Dendritic cell treated with granulocyte-macrophage colony-stimulating factor and Interleukin-4, amounts not matched to agents 40 ng/mL and 50 ng/mL, for 4 days (primary cell): Measurements from ENCODE around the gene ARHGAP32.

Source experiments
- H3K27ac Mint-ChIP-seq: one replicate; pipeline ENCODE4 v1.8.0; 2022; ENCODE audit warnings: mild to moderate bottlenecking, mixed read lengths
- H3K27me3 Mint-ChIP-seq: one replicate; pipeline ENCODE4 v1.8.0; 2022; ENCODE audit warnings: mild to moderate bottlenecking, mixed read lengths
- H3K36me3 Mint-ChIP-seq: one replicate; pipeline ENCODE4 v1.8.0; 2022; ENCODE audit warnings: low read depth, mixed read lengths
- H3K4me1 Mint-ChIP-seq: one replicate; pipeline ENCODE4 v1.8.0; 2022; ENCODE audit warnings: low read depth, mixed read lengths
- H3K4me3 Mint-ChIP-seq: one replicate; pipeline ENCODE4 v1.8.0; 2022; ENCODE audit warnings: mild to moderate bottlenecking, moderate library complexity, mixed read lengths
- H3K9me3 Mint-ChIP-seq: one replicate; pipeline ENCODE4 v1.8.0; 2022; ENCODE audit warnings: mixed read lengths
- intact Hi-C: fragments of 100-400 bp; cut with micrococcal nuclease; formaldehyde crosslinking; loops from one replicate; pipeline ENCODE4 v1.15.0; 2022

The ARHGAP32 gene

DNA sequence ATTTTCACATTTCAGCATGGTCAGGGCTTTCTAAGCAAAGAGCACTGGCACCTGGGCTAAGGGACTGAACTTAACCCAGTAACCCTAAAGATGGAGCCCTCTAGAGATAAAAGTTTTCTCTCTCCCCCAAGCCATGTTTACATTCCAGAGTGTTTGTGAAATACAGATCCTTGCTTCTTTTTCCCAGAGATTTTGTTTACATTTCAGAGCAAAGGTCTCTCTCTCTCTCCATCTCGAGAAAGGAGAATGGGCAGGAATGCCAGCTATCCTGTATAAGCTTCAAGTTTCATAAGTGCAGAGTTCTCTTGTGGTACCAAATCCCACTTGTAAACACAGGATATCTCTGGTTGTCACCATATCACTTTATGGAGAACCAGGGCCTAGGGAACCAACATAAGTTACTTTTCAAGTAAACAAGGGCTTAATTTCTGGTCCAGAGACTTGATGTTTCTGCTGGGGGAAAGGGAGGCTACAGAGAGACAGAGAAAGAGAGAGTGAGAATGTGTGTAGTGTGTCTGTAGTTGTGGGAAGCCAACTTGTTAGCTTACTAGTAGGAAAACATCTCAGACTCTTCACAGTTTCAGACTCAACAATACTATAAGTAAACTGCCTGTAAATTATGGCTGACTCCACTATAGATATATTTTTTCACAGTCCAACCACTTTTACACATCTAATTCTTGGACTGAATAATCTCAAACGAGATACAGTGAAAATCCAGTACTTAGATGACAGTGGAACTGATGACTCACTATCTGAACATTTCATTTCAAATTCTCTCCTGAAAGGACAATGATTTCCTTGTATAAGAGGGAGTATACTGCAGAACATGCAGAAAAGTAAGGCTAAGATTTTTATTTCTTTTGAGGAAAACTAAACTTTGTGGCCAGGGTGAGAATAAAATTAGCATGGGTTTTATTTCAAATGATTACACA is 76.2 kb downstream of the ARHGAP32 start:
- Mint-ChIP-seq H3K4me3 (no peak overlapping the region), H3K36me3 (peaks cover 7% of the 10 kb centered on the region), H3K27me3 (no peaks in the 10 kb centered on the region), H3K4me1 (no peaks in the 10 kb centered on the region), H3K9me3 (no peaks in the 10 kb centered on the region), H3K27ac (no peak overlapping the region)
- intact Hi-C loops: no loop called here

DNA sequence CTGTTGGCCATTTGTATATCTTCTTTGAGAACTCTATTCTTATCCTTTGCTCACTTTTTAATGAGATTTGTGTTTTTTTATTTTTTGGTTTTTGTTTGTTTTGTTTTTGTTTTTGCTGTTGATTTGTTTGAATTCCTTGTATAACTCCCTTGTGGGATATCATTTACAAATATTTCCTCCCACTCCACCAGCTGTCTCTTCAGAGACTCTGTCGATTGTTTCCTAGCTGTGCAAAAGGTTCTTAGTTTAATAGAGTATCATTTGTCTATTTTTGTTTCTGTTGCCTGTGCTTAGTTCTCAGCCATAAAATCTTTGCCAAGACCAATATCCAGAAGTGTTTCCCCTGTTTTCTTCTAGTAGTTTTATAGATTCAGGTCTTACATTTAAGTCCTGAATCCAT is 82.4 kb downstream of the ARHGAP32 start:
- no peaks in the 10 kb centered on the region for H3K4me1 Mint-ChIP-seq
- no peak overlapping the region for H3K4me3 Mint-ChIP-seq
- H3K27me3 Mint-ChIP-seq: no peaks in the 10 kb centered on the region
- no peak overlapping the region for H3K27ac Mint-ChIP-seq
- no peaks in the 10 kb centered on the region for H3K36me3 Mint-ChIP-seq
- intact Hi-C loops: no loop called here
- peaks cover 26% of the 10 kb centered on the region for H3K9me3 Mint-ChIP-seq

DNA sequence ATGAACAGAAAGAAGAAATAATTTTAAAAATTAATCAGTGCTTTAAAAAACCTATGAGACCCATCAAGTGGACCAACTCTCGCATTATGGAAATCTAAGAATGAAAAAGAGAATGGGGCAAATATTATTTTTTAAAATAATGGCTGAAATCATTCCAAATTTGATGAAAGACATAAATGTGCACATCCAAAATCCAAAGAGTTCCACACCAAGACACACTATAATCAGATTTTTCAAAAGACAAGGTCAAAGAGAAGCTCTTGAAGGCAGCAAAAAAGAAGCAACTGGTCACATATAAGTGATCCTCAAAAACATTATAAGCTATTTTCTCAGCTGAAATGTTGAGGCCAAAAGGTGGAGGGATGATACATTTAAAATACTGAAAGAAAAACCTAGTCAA is 85.3 kb downstream of the ARHGAP32 start:
- intact Hi-C loops: no loop called here
- H3K9me3 Mint-ChIP-seq: peaks cover 41% of the 10 kb centered on the region
- no peak overlapping the region for H3K27ac Mint-ChIP-seq
- no peak overlapping the region for H3K4me3 Mint-ChIP-seq
- H3K36me3 Mint-ChIP-seq: no peaks in the 10 kb centered on the region
- H3K27me3 Mint-ChIP-seq: no peaks in the 10 kb centered on the region
- no peaks in the 10 kb centered on the region for H3K4me1 Mint-ChIP-seq

DNA sequence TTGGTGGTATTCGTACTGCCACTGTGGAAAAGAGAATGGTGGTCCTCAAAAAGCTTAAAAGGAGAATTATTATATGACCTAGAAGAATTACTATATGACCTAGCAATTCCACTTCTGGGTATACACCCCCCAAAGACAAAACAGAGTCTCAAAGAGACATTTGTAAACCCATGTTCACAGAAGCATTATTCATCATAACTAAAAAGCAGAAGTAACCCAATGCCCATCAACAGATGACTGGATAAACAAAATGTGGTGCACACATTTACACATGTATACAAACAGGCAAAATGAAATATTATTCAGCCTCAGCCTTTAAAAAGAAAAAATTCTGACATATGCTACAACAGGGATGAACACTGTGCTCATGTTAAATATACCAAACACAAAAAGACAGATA is 89.4 kb downstream of the ARHGAP32 start:
- Mint-ChIP-seq H3K27me3 (no peaks in the 10 kb centered on the region), H3K27ac (no peak overlapping the region), H3K9me3 (peaks cover 65% of the 10 kb centered on the region), H3K4me3 (no peak overlapping the region), H3K4me1 (no peaks in the 10 kb centered on the region), H3K36me3 (no peaks in the 10 kb centered on the region)
- intact Hi-C loops: no loop called here

DNA sequence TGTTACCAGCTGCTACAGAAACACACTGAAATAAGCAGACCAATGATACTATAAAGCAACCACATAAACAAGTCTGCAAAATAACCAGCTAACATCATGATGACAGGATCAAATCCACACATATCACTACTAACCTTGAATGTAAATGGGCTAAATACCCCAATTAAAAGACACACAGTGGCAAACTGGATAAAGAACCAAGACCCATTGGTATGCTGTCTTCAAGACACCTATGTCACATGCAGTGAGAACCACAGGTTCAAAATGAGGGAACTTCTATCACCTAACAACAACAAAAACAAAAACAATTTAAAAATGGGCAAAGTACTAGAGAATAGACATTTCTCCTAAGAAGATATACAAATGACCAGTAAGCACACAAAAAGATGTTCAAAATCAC is 89.9 kb downstream of the ARHGAP32 start:
- Mint-ChIP-seq H3K27me3 (no peaks in the 10 kb centered on the region), H3K4me1 (no peaks in the 10 kb centered on the region), H3K27ac (no peak overlapping the region), H3K36me3 (no peaks in the 10 kb centered on the region), H3K4me3 (no peak overlapping the region), H3K9me3 (peaks cover 70% of the 10 kb centered on the region)
- intact Hi-C loops: no loop called here

DNA sequence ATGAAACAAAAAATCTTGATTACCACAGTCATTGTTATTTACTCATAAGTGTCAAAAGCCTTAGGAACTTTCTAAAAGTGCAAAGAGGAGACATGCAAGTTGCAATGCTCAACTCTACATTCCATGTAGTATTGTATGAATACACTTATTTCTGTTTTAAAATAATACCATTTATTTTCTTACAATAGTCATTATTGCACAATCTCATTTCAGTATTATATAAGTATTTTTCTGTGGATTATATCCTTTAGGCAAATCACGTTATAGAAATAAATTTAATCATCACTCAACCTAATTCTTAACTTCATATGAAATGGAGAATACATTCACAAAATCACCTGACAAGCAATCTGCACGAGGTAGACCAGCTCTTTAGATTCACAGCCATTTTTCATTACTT is 98.8 kb downstream of the ARHGAP32 start:
- Mint-ChIP-seq H3K27me3 (no peaks in the 10 kb centered on the region), H3K9me3 (peaks cover 18% of the 10 kb centered on the region), H3K4me3 (no peak overlapping the region), H3K4me1 (no peaks in the 10 kb centered on the region), H3K27ac (no peak overlapping the region), H3K36me3 (no peaks in the 10 kb centered on the region)
- intact Hi-C loops: no loop called here

DNA sequence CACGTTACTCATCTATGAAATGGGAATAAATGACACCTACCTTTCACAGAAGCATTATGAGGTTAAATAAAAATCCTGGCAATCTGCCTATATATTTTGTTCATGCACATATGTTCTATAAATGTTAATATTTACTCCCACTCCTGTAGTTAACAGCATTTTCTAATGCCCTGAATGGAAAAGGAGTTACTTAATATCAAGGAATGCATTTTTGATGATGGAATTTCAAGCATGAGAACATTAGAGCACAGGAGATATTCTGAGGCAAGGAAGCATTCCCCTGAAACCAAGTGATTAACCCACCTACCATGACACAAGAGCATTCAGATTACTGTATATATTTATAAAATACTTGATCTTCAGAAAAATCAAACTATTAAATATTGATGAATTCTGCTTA is 102.1 kb downstream of the ARHGAP32 start:
- Mint-ChIP-seq H3K36me3 (no peaks in the 10 kb centered on the region), H3K4me1 (no peaks in the 10 kb centered on the region), H3K4me3 (no peak overlapping the region), H3K9me3 (peaks cover 9% of the 10 kb centered on the region), H3K27ac (no peak overlapping the region), H3K27me3 (no peaks in the 10 kb centered on the region)
- intact Hi-C loops: no loop called here

DNA sequence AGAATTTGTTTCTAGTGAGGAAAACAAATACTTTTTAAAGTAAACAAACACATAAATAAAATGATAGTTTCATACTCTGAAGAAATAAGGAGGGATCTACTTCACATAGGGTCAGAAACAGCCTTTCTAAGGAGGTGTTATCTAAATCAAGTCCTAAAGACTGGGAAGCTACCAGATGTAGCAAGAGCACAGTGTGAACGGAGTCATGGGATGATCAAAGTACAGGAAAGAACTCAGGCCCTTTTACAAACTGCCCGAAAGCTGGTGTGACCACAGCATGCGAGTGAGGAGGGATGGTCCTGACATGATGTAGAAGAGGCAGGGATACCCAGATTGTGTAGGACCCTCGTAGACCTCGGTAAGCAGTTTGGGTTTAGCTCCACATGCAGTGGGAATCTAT is 102.8 kb downstream of the ARHGAP32 start:
- peaks cover 3% of the 10 kb centered on the region for H3K36me3 Mint-ChIP-seq
- no peaks in the 10 kb centered on the region for H3K4me1 Mint-ChIP-seq
- H3K27ac Mint-ChIP-seq: no peak overlapping the region
- no peaks in the 10 kb centered on the region for H3K27me3 Mint-ChIP-seq
- H3K4me3 Mint-ChIP-seq: no peak overlapping the region
- peaks cover 14% of the 10 kb centered on the region for H3K9me3 Mint-ChIP-seq
- intact Hi-C loops: no loop called here

DNA sequence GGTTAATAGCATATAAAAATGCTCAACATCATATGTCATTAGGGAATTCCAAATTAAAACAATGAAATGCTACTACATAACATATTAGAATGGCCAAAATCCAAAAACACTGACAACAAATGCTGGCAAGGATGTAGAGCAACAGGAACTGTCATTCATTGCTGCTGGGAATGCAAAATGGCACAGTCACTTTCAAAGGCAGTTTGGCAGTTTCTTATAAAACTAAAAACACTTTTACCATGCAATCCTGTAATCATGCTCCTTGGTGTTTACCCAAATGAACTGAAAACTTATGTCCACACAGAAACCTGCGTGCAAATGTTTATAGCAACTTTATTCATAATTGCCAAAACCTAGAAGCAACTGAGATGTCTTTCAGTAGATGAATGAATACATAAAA is 105.1 kb downstream of the ARHGAP32 start:
- Mint-ChIP-seq H3K9me3 (peaks cover 37% of the 10 kb centered on the region), H3K36me3 (peaks cover 21% of the 10 kb centered on the region), H3K4me1 (no peaks in the 10 kb centered on the region), H3K27ac (no peak overlapping the region), H3K27me3 (no peaks in the 10 kb centered on the region), H3K4me3 (no peak overlapping the region)
- intact Hi-C loops: no loop called here

DNA sequence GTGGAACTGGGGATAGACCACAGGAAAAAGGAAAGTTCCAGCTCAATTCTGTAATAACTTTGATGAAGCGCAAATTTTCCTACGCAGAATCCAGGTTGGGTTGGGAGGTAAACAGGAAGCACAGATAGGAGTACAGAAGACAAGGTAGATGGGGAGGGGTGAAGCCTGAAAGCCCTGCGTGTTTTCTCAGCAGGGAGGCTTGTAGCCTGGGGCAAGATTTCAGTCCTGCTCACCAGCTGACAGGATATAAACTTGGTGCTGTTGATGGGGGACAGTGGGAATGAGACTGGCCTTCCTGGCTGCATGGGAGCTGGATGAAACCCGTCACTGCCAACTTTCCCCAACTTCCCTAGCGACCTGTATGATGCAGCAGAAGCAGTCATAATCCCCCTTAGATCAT is 114.9 kb downstream of the ARHGAP32 start:
- H3K36me3 Mint-ChIP-seq: no peaks in the 10 kb centered on the region
- intact Hi-C loops: no loop called here
- H3K4me3 Mint-ChIP-seq: no peak overlapping the region
- H3K27me3 Mint-ChIP-seq: no peaks in the 10 kb centered on the region
- no peak overlapping the region for H3K27ac Mint-ChIP-seq
- H3K4me1 Mint-ChIP-seq: no peaks in the 10 kb centered on the region
- H3K9me3 Mint-ChIP-seq: peaks cover 55% of the 10 kb centered on the region

DNA sequence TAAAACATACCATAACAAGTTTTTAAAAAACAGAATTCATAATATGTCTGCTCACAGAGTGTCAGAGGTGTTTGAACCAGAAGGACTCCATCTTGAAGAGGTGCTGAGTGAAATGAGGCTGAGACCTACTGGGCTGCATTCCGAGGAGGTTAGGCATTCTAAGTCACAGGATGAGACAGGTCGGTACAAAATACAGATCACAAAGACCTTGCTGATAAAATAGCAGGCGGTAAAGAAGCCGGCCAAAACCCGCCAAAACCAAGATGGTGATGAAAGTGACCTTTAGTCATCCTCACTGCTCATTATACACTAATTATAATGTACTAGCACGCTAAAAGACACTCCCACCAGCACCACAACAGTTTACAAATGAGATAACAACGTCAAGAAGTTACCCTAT is 116.4 kb downstream of the ARHGAP32 start:
- no peaks in the 10 kb centered on the region for H3K36me3 Mint-ChIP-seq
- H3K27me3 Mint-ChIP-seq: no peaks in the 10 kb centered on the region
- peaks cover 40% of the 10 kb centered on the region for H3K9me3 Mint-ChIP-seq
- intact Hi-C loops: no loop called here
- no peaks in the 10 kb centered on the region for H3K4me1 Mint-ChIP-seq
- no peak overlapping the region for H3K27ac Mint-ChIP-seq
- no peak overlapping the region for H3K4me3 Mint-ChIP-seq

DNA sequence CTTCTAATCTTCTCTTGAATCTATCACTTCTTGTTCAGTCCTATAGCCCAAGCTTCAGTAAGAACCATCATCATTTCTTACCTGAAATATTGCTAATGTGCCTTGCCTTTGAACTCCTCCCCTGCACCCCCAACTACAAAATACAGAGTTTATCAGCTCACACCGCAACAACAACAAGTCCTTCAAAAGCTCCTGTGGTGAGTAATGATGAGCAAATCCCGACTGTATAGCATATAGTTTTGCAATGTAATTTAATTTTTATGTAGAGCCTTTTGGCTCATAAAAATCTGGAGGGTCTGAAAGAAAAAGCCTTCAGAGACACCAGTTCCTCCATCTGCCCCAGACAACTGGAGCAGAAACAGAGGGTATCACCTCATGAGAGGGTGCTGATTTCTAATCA is 124.7 kb downstream of the ARHGAP32 start:
- H3K4me3 Mint-ChIP-seq: no peak overlapping the region
- no peaks in the 10 kb centered on the region for H3K4me1 Mint-ChIP-seq
- H3K27ac Mint-ChIP-seq: no peak overlapping the region
- H3K27me3 Mint-ChIP-seq: no peaks in the 10 kb centered on the region
- intact Hi-C loops: no loop called here
- no peaks in the 10 kb centered on the region for H3K9me3 Mint-ChIP-seq
- peaks cover 11% of the 10 kb centered on the region for H3K36me3 Mint-ChIP-seq

DNA sequence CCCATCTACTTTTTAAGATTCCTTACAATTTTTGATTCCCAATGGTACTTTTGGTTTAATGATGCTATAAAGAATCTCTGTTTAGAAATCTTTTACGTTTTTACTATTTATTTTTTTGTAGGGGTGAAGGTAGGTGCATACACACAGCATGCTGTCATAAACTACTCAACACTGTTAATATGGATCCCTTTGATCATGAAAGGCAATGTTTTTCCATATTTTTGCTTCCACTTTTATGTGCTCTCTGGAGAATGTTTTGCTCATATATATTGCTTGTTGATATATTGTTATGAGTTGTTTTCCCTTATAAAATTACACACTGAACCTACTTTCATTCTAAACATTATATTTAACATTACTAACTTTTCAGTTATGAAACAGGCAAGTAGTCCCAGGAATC is 125.9 kb downstream of the ARHGAP32 start:
- Mint-ChIP-seq H3K4me3 (no peak overlapping the region), H3K4me1 (no peaks in the 10 kb centered on the region), H3K9me3 (no peaks in the 10 kb centered on the region), H3K36me3 (peaks cover 11% of the 10 kb centered on the region), H3K27me3 (no peaks in the 10 kb centered on the region), H3K27ac (no peak overlapping the region)
- intact Hi-C loops: no loop called here

DNA sequence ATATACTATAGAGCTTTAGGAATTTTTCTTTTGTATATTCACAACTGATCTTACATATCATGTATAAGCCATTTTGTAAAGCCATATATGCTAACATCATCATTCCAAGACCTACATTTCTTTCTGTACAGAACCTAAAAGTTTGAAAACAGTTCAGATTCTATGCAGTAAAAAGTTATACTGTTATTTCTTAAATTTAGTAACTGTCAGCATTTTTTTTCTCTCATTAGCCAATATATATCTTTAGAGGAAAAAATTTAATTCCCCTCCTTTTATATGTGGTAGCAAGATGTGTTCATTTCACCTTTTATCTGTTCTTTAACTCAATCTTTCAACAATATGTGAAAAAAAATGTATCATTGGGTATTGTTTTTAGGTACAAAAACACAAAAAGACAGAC is 129.0 kb downstream of the ARHGAP32 start:
- intact Hi-C loops: no loop called here
- no peak overlapping the region for H3K27ac Mint-ChIP-seq
- no peak overlapping the region for H3K4me3 Mint-ChIP-seq
- peaks cover 11% of the 10 kb centered on the region for H3K36me3 Mint-ChIP-seq
- no peaks in the 10 kb centered on the region for H3K9me3 Mint-ChIP-seq
- no peaks in the 10 kb centered on the region for H3K4me1 Mint-ChIP-seq
- H3K27me3 Mint-ChIP-seq: no peaks in the 10 kb centered on the region
